GM23248 (cell line): Measurements from ENCODE around the gene SELENOT.

Source experiments
- EZH2 ChIP-seq: fragments of 200-600 bp; sonication (generic); IDR thresholded peaks from 2 replicates; pipeline ENCODE4 v1.6.1; 2018; ENCODE audit warnings: antibody characterized with exemption, mild to moderate bottlenecking; ENCODE audit not compliant: insufficient read depth, poor library complexity, severe bottlenecking
- EZH2phosphoT487 ChIP-seq: fragments of 200-600 bp; sonication (generic); IDR thresholded peaks from 2 replicates; pipeline ENCODE4 v1.6.1; 2018; ENCODE audit warnings: antibody characterized with exemption, moderate library complexity, mild to moderate bottlenecking, low read depth; ENCODE audit not compliant: insufficient read depth

GRCh38 chr3:150640256-150640655, 37.1 kb downstream of the SELENOT start:
- TF ChIP-seq EZH2phosphoT487 (no peak), EZH2 (no peak)
